IPS DF 4.7 (cell line): ENCODE results near the gene ZNF750.

ENCODE experiments used
- DNase-seq: peaks from one replicate; pipeline ENCODE4 v3.0.0-alpha.2; 2013; ENCODE audit warnings: low spot score; ENCODE audit errors: extremely low read depth

ZNF750 gene

DNA sequence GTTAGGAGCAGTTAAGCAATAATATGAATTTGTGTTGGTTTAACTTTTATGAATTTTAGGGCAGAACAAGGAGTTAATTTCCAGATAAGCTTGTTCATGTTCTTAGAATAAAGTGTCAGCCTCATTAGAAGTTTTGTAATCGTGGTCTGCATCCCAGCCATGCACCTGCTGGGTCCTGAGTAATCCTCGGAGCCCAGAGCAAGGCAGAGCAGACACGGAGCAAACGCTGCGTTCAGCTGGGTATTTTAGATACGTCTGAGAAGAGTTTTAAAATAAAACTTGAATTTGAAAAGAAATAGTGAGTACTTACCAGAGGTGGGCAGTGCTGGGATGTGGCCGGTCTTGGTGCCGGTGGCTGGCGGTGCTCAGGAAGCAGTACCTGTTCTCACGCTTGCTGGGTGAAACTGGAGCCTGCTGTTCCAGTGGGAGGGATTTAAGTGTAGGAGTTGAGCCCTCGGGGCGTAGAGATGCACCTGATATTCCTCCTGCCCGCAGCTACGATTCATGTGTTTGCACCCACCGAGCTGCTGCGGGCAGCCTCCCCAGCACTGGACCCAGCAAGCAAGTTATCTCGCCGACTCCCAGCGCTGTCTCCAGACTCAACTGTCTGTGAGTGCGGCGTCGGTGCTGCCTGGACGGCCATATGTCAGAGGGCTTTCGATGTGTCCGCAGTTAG is at the start of gene ZNF750:
Gene ZNF750, minus strand, starts transcription at position 406 of the 676 bp plus-strand sequence. CDS start 7,568 bp downstream, outside the sequence.
- DNase-seq: no peak

DNA sequence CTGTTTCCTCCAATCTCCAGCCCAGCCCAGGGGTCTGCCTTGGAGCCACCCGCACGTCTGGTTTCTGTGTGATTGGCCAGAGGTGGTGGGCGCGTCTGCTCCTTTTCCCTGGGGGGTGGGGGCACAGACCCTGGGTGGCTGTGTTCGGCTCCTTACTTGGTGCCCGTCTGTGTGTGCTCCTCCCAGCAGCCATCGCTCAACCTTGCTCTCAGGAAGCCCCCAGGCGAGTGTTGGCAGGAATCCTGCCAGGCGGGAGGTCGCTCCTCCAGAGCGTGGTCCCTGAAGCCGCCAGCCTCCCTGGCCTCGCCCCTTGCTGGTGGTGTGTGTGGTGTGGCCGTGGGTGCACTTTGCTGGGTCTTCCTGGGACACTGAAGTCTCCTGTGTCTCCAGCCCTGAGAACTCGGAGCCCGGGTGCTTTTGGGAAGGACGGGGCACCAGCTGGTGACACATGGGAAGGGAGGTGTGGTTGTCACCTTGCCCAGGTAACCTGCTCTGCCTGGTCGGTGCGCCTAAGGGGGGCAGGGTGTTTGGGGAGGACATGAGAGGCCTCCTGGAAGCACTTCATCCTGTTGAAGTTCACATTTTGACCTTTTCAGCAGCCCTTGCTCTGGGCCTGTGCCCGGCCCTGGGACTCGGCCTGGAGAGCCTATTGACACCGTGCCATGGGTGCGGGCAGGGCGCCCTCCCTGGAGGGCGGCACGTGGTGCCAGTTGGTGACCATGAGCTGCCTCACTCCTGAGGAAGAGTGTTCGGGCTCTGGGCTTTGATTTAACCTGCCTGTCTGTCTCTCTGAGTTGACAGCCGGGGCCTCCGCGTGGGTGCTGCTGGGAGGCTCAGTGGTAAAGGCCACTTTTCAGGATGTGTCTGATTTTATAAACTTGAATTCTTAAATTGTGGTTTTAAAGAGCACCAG is 49.0 kb upstream of the ZNF750 start:
- no peak for DNase-seq

DNA sequence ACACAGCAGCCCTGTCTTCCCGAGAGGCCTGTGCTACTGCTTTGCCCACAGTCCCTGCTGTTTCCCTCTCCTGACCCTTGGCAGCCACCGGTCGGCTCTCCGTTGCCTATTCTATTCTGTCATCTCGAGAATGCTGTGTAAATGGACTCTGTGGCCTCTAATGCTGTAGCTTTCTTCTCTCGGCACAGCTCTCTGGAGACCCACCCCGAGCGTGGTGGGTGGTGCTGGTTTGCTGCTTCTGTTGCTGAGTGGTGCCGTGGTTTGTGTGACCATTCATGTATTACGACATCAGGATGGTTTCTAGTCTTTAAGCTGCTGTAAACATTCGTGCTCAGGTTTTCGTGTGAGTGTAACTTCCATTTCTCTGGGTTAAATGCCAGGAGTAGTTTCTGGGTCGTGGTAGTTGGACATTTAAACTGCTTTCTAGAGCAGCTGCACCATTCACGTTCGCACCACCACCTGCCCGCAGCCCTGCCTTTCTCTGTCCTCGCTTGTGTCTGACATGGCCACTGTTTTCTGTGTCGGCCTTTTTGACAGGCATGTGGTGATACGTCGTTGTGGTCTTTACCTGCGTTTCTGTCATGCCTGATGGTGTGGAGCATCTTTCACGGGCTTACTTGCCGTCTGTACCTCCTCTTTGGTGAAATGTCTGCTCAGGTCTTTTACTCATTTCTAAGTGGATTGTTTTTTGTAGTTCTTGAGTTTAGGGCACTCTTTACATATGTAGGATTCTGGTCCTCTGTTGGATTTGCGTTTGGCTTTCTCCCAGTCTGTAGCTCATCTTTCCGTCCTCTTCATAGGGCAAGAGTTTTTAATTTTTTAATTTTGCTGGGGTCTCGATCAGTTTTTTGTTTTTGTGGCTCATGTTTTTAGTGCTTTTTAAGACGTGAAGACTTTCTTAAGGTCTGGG is 47.7 kb upstream of the ZNF750 start:
- DNase-seq: no peak

GRCh38 chr17:82884970-82885353 is 45.1 kb upstream of the ZNF750 start:
- DNase-seq: no peak

DNA sequence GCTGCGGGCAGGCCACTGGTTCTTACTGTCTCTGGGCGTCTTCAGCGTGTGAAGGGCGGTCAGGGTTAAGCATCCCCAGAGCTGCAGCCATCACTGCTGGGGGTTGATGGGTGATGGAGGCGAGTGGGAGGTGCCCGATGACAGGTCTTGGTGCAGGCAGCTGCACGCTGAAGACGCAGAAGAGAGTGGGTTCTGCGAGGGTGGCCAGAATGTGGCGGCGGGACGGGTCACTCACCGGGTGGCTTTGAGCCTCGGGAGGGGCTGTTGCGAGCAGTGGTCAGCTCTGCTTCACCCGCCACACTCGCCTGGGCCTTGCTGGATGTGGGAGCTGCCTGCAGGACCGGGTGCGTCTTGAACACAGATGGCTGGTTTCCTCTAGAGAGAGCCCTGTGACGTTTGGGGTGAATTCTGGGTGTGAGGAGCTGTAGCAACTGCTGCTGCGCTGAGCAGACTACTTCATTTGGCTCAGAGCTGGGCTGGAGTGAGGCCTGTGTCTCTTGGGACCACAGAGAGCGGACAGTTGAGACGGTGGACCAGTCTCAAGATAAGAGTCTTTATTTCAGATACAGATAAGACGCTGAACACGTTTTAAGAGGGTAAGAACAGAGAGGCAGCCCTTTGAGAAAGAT is 44.6 kb upstream of the ZNF750 start:
- no peak for DNase-seq

DNA sequence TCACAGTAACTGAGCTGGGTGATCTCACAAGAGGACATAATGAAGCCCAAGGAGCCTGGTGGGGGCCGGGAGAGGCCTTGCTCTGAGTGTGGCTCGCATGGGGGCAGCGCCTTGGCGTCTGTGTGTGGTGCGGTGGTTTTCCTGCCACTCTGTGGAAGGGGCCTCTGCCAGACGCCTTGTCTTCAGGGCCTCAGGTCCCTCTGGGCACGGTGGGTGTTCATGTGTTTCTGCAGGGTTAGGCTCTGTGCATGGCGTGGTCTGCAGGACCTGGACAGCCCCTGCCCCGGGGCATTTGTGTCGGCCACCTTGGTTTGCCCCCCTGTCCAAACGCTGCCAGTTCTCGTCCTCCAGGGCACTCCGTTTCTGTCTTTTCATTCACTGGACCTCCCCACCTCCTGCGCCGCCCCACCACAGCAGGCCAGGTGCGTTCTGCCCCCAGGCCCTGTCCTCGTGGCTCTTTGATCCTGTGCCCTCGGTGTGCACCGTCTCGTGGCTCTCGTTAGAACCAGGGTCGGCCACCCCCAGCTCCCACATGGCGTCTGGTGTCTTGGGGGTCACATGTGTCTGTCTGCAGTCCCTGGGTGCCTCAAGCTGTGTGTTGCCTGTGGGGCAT is 43.7 kb upstream of the ZNF750 start:
- DNase-seq: no peak

DNA sequence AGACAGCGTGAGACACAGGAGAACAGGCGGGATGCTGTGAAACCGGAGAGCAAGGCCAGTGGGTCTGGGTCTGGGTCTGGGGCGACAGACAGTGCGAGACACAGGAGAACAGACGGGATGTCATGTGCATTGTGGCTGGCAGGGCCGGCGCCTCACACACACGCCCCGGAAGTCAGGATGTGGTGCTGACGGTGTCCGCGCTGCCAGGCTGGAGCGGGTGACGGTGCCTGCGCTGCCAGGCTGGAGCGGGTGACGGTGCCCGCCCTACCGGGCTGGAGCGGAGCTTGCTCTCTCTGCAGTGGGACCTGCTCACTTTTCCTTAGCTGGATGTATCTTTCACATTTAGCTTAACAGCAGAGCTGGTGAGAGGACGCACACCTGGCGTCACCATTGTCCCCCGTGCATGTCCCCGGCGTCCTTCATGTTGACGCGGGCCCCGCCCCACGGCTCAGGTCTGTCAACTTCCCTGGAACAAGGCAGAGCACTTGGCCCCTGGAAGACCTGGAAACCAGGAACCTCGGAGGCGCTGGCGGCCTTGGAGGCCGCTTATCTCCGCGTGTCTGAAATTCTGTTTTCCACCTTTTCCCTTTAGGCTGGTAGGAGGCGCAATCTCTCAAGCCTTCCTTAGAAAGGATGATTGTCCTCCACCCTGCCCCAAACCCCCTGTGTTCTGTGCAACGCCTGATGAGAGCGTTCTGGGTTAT is 43.0 kb upstream of the ZNF750 start:
- no peak for DNase-seq

- DNase-seq: no peak
These were observed 42.3 kb upstream of the ZNF750 start for GRCh38 chr17:82881900-82882714.

- DNase-seq: no peak
These were observed 41.6 kb upstream of the ZNF750 start for GRCh38 chr17:82881324-82881823.

GRCh38 chr17:82880620-82881323 is 41.0 kb upstream of the ZNF750 start:
- DNase-seq: no peak

GRCh38 chr17:82879241-82879640 is 39.4 kb upstream of the ZNF750 start:
- DNase-seq: no peak

DNA sequence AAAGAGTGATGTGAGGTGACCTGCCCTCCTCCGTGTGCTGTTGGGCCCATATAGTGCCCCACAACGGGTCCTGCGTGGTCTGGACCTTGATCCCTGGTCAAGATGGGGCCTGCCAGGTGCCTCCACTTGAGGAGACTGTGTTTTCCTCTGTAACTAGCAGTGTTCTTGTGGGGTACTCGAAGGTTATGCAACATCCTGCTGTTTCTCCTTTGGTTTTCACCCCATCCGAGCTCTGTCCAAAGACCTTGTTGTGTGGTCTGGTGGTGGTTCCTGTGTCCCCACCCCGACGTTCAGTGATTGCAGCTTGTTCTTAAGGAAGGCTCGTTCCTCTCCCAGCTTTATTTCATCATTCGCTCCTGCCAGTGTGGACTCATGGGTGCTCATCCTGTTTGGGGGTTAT is 38.7 kb upstream of the ZNF750 start:
- no peak for DNase-seq

GRCh38 chr17:82876602-82877379 is 37.0 kb upstream of the ZNF750 start:
- no peak for DNase-seq

DNA sequence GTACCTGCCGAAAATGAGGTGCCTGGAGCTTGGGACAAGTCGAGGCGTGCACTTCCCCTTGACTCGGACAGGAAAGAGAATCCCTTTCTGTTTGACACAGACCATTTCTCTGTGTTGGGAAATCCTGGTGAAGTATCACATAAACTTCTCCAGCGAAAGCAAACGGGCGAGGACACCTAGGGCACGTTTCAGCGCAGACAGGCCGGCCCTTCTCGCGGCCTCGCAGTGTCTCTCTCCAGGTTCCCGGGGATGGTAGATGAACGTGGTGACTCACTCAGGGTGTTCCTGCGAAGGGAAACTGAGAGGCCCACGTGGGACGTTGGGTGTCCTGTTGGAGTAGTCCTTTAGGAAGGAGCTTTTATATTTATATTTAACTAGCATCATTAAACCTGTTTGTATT is 36.3 kb upstream of the ZNF750 start:
- DNase-seq: no peak

- no peak for DNase-seq
These were observed 35.6 kb upstream of the ZNF750 start for GRCh38 chr17:82875407-82875856.

- DNase-seq: no peak
These were observed 34.4 kb upstream of the ZNF750 start for GRCh38 chr17:82874011-82874835.

DNA sequence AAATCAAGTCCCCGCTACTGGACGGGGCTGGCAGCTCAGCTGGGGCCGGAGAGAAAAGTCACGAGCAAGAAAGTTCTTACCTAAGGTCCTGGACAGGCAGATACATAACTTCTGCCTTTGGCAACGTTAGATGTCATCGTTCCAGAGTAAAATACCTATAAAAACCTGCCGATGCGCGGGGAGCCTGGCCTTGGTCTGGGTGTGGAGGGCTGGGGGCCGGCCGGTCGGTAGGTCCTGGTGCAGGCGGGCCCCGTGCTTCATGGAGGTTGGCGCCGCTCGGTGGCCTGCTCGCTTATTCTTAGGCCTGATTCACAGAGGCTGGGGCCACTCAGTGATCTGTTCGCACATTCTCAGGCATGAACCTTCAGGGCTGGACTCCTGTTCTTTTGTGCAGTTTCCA is 33.7 kb upstream of the ZNF750 start:
- no peak for DNase-seq
